Muscle layer of duodenum (tissue), 2 donors: ENCODE results near the gene GGT5.
"Not testable (repeated sequence)": the region's sequence is repeated elsewhere in the genome, so short reads cannot be mapped to it uniquely, and the experiment has no call there.

Source experiments
- H3K27ac ChIP-seq: one replicate; pipeline ENCODE4 v1.7.0; 2013; ENCODE audit warnings: mild to moderate bottlenecking, low read length
- H3K27me3 ChIP-seq: one replicate; pipeline ENCODE4 v1.7.0; 2013; ENCODE audit warnings: low read depth, mild to moderate bottlenecking, control low read depth, low read length
- H3K36me3 ChIP-seq, 2 donors: one replicate each; pipeline ENCODE4 v1.7.0; 2013; ENCODE audit warnings: low read length in 2 of 2, control low read depth in 1 of 2, mild to moderate bottlenecking in 1 of 2; ENCODE audit not compliant: insufficient read depth in 2 of 2, control insufficient read depth in 1 of 2
- H3K4me1 ChIP-seq, 2 donors: one replicate each; pipeline ENCODE4 v1.7.0; 2013; ENCODE audit warnings: low read length in 2 of 2, mild to moderate bottlenecking in 2 of 2, control low read depth in 1 of 2, moderate library complexity in 1 of 2; ENCODE audit not compliant: insufficient read depth in 2 of 2, control insufficient read depth in 1 of 2
- H3K4me3 ChIP-seq, 2 donors: one replicate each; pipeline ENCODE4 v1.7.0; 2013; ENCODE audit warnings: low read length in 2 of 2, low read depth in 1 of 2, mild to moderate bottlenecking in 1 of 2
- H3K9me3 ChIP-seq, 2 donors: one replicate each; pipeline ENCODE4 v1.7.0; 2013; ENCODE audit warnings: low read length in 2 of 2, control low read depth in 1 of 2, mild to moderate bottlenecking in 1 of 2; ENCODE audit not compliant: control insufficient read depth in 1 of 2
- donor health status: healthy.

GGT5 gene

GRCh38 chr22:24259459-24259858 lies 14.6 kb upstream of the GGT5 start:
- not testable (repeated sequence) for H3K4me1 ChIP-seq

DNA sequence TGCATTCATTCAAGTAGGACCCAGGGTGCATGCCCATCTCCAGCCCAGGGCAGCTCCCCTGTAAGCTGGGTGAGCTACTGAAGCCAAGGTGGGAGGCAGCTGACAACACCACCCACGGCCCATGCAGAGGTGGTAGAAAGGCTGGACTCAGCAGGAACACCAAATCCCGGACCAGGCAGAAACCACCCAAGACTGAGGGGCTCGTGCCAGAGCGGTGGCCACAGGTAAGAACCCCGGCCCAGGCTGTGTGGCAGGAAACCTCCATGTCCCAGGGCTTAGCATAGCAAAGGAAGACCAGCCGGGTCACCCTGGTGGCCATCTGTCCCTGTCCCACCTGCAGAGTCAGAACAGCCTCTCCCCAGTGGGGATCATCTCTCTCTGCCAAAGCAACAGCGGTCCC lies 11.9 kb upstream of the GGT5 start:
- H3K27me3 ChIP-seq, H3K27ac ChIP-seq, H3K9me3 ChIP-seq, H3K36me3 ChIP-seq, H3K4me1 ChIP-seq, H3K4me3 ChIP-seq: not testable (repeated sequence)

More at GRCh38 chr22:24259459-24259858, 14.6 kb upstream of the GGT5 start:
- not testable (repeated sequence) for H3K9me3 ChIP-seq, H3K27me3 ChIP-seq, H3K36me3 ChIP-seq, H3K27ac ChIP-seq, H3K4me3 ChIP-seq

GRCh38 chr22:24256136-24256535 lies 11.3 kb upstream of the GGT5 start:
- not testable (repeated sequence) for H3K9me3 ChIP-seq, H3K27ac ChIP-seq, H3K4me1 ChIP-seq, H3K27me3 ChIP-seq, H3K4me3 ChIP-seq, H3K36me3 ChIP-seq

DNA sequence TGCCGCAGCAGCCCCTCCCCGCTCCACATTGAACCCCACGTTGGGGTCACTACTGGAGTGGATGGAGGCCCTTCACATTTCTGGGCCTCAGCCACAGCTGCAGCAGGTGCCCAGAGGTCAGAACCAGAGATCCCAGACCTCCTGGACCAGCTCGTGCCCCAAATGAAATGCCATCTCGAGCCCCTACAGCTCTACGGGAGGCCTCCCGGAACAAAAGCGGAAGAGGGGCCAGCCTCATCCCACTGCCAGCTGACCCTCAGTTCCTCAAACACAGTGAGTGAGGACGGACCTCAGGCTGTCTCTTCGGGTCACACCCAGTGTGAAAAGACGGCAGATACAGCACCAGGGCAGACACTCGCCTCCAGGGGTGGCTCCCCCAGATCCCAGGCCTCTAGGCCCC lies 8.2 kb upstream of the GGT5 start:
- H3K36me3 ChIP-seq, H3K27me3 ChIP-seq, H3K9me3 ChIP-seq, H3K4me1 ChIP-seq, H3K4me3 ChIP-seq, H3K27ac ChIP-seq: not testable (repeated sequence)

GRCh38 chr22:24251286-24251685 lies 6.4 kb upstream of the GGT5 start:
- not testable (repeated sequence) for H3K4me3 ChIP-seq, H3K27ac ChIP-seq, H3K9me3 ChIP-seq, H3K4me1 ChIP-seq, H3K27me3 ChIP-seq, H3K36me3 ChIP-seq

GRCh38 chr22:24249413-24249812 lies 4.5 kb upstream of the GGT5 start:
- H3K27ac ChIP-seq, H3K36me3 ChIP-seq, H3K4me3 ChIP-seq, H3K9me3 ChIP-seq, H3K27me3 ChIP-seq: not testable (repeated sequence)
- peaks cover 0 to 12% of the 10 kb centered on the region in 2 donors for H3K4me1 ChIP-seq

GRCh38 chr22:24248611-24249010 lies 3.7 kb upstream of the GGT5 start:
- H3K4me3 ChIP-seq, H3K36me3 ChIP-seq, H3K27ac ChIP-seq, H3K27me3 ChIP-seq, H3K9me3 ChIP-seq: not testable (repeated sequence)
- peaks cover 0 to 15% of the 10 kb centered on the region in 2 donors for H3K4me1 ChIP-seq

GRCh38 chr22:24247564-24248344 lies 2.9 kb upstream of the GGT5 start:
- Histone ChIP-seq H3K4me3 (no peak overlapping the region), H3K4me1 (peaks cover 0 to 15% of the 10 kb centered on the region in 2 donors), H3K27ac (no peak overlapping the region), H3K9me3 (no peaks in the 10 kb centered on the region), H3K27me3 (no peaks in the 10 kb centered on the region), H3K36me3 (no peaks in the 10 kb centered on the region)

- no peak overlapping the region for H3K27ac ChIP-seq
- H3K27me3 ChIP-seq, result no peaks in the 10 kb centered on the region
- H3K36me3 ChIP-seq, result no peaks in the 10 kb centered on the region
- no peaks in the 10 kb centered on the region for H3K9me3 ChIP-seq
- H3K4me1 ChIP-seq, result peaks cover 0 to 15% of the 10 kb centered on the region in 2 donors
- H3K4me3 ChIP-seq, result no peak overlapping the region
Observed at GRCh38 chr22:24247011-24247507, 2.2 kb upstream of the GGT5 start.

- not testable (repeated sequence) for H3K27me3 ChIP-seq, H3K4me3 ChIP-seq, H3K9me3 ChIP-seq, H3K36me3 ChIP-seq, H3K27ac ChIP-seq
- peaks cover 0 to 15% of the 10 kb centered on the region in 2 donors for H3K4me1 ChIP-seq
Observed at GRCh38 chr22:24245584-24246561, 991 bp upstream of the GGT5 start.

DNA sequence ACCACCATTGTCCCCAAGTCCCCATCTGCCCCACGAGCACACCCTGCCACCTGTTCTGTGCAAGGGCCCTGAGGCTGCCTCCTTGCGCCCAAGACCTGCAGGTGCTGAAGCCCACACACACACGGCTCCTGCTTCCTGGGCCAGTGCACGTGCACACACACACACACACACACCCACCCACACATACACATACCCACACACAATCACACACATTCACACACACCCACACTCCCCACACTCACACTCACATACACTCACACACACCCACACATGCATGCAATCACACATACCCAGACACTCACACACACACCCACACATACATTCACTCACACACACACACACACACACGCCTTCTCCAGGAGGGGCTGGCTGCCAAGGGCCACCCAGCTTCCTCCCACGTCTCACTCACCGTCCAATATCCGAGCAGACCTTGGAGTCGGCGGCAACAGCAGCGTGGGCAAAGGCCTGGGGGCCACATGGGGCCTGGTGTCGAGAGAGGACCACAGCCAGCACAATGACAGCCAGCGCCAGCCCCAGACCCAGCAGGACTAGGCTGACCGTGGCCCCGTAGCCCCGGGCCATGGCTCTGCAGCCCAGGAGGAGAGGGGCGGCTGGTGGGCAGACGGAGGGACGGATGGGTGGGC lies 616 bp downstream of the GGT5 start:
- no peak overlapping the region for H3K27ac ChIP-seq
- peaks cover 0 to 15% of the 10 kb centered on the region in 2 donors for H3K4me1 ChIP-seq
- peak overlapping the region in 1 of 2 donors; percentile 35 for H3K4me3 ChIP-seq
- H3K27me3 ChIP-seq, result no peaks in the 10 kb centered on the region
- H3K9me3 ChIP-seq, result no peaks in the 10 kb centered on the region
- no peaks in the 10 kb centered on the region for H3K36me3 ChIP-seq
